ENCODE measurements around the gene EPHA4. TPM values are rescaled to one million over a fixed set of nuclear protein-coding genes. Genes with fewer than 3 reads are reported as not detected.

EPHA4 gene
- total and polyA plus RNA-seq, 12 donors, result 3.4 to 51.3 (median 18.6) TPM

DNA sequence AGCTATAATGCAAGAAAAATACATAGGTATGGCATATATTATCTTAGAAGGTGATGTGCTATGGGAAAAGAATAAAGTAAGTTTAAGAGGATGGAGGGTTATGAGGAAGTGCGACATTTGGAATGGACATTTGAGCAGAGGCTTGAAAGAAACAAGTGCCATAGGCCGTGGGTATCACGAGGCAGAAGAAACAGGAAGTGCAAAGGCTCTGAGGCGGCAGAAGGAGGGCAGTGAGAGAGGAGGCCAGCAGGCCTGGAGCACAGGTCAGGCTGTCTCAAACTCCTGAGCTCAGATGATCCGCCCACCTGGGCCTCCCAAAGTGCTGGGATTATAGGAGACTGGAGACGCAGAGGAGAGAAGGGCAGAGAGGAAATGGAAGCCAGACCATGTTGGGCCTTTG is 40.7 kb upstream of the EPHA4 start:
- no peaks in the 10 kb centered on the region for H3K9me3 ChIP-seq
- no peaks in the 10 kb centered on the region for H3K36me3 ChIP-seq
- TF ChIP-seq, protein P1, sequence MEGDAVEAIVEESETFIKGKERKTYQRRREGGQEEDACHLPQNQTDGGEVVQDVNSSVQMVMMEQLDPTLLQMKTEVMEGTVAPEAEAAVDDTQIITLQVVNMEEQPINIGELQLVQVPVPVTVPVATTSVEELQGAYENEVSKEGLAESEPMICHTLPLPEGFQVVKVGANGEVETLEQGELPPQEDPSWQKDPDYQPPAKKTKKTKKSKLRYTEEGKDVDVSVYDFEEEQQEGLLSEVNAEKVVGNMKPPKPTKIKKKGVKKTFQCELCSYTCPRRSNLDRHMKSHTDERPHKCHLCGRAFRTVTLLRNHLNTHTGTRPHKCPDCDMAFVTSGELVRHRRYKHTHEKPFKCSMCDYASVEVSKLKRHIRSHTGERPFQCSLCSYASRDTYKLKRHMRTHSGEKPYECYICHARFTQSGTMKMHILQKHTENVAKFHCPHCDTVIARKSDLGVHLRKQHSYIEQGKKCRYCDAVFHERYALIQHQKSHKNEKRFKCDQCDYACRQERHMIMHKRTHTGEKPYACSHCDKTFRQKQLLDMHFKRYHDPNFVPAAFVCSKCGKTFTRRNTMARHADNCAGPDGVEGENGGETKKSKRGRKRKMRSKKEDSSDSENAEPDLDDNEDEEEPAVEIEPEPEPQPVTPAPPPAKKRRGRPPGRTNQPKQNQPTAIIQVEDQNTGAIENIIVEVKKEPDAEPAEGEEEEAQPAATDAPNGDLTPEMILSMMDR (IDR thresholded peaks at IDR 0.05), result no peak
- no peak for DNase-seq
- WGBS, 2 donors, result 91 to 95% methylated on average over 6 of the region's 6 CpGs
- no peaks in the 10 kb centered on the region for H3K4me1 ChIP-seq
- peaks cover 0 to 17% (median 0%) of the 10 kb centered on the region in 7 donors for H3K27me3 ChIP-seq
- no peak overlapping the region for H3K4me3 ChIP-seq
- H3K27ac ChIP-seq, result no peak overlapping the region
- ATAC-seq, result no peak
- intact Hi-C loops (cut with DNase I), result no loop called here

DNA sequence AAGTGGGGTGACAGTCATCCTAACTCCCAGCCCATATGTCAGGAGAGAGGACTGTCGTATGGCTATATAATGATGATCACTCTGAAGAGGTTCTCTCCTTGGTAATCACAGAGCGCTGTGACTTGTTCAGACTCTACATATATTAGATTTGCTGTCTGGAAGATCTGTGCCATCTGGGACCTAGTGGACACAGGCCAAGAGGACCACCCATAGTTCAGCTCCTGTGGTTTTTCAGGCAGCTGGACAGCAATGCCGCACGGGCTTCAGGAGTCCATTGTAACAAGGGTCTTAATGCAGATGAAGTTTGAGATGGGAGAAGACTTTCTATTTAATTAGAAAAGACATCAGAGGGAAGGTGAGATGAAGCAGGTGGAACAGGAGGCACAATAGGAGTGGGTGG is 40.1 kb upstream of the EPHA4 start:
- TF ChIP-seq, protein P1 (IDR thresholded peaks at IDR 0.05), result no peak
- no peak for ATAC-seq
- peaks cover 0 to 17% (median 0%) of the 10 kb centered on the region in 7 donors for H3K27me3 ChIP-seq
- intact Hi-C loops (cut with DNase I), result no loop called here
- H3K4me1 ChIP-seq, result no peaks in the 10 kb centered on the region
- H3K4me3 ChIP-seq, result no peak overlapping the region
- H3K27ac ChIP-seq, result no peak overlapping the region
- 59 to 70% methylated on average over 4 of the region's 4 CpGs for WGBS, 2 donors
- no peaks in the 10 kb centered on the region for H3K36me3 ChIP-seq
- H3K9me3 ChIP-seq, result no peaks in the 10 kb centered on the region
- DNase-seq, result no peak

DNA sequence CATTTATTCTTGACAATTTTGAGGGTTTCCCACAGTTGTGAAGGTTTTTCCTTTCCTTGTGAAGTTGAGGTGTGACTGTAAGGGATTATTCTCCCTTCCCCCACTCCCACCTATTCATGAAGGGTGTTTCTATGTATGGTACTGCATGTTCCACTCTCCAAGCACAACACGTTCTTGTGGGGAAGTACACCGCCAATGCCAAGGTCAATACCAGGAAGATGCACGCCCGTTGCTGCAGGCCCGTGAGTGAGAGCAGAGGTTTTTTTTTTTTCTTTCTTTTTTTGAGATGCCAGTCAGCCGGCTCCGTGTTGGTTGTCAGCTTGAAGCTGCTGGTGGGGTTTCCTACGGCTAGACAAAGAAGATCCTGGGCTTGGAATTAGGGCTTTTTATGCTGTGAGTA is 38.6 kb upstream of the EPHA4 start:
- H3K27me3 ChIP-seq, result peaks cover 0 to 25% (median 0%) of the 10 kb centered on the region in 7 donors
- peak in 2 of 8 donors; percentile 63 to 92 for ATAC-seq
- no peak for DNase-seq
- H3K27ac ChIP-seq, result no peak overlapping the region
- H3K36me3 ChIP-seq, result no peaks in the 10 kb centered on the region
- H3K9me3 ChIP-seq, result no peaks in the 10 kb centered on the region
- no peak overlapping the region for H3K4me3 ChIP-seq
- TF ChIP-seq, protein P1 (IDR thresholded peaks at IDR 0.05), result no peak
- WGBS, 2 donors, result 50 to 69% methylated on average over 8 of the region's 8 CpGs
- intact Hi-C loops (cut with DNase I), result no loop called here
- H3K4me1 ChIP-seq, result no peaks in the 10 kb centered on the region

DNA sequence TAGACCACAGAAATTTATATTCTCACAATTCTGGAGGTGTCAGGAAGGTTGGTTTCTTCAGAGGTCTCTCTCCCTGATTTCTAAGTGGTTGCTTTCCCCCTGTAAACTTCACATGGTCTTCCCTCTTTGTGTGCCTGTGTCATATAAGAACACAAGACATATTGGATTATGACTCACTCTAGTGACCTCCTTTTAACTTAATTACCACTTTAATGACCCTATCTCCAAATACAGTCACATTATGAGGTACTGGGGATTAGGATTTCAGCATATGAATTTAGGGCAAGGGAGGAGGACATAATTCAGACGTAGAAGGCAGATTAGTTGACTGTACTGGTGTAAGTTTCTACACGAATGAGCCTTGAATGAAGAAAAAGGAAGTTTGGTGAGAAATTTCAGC is 38.2 kb upstream of the EPHA4 start:
- no peak overlapping the region for H3K27ac ChIP-seq
- 60 to 74% methylated on average over 2 of the region's 2 CpGs for WGBS, 2 donors
- peaks cover 0 to 27% (median 0%) of the 10 kb centered on the region in 7 donors for H3K27me3 ChIP-seq
- DNase-seq (no peak), ATAC-seq (no peak)
- no peak overlapping the region for H3K4me3 ChIP-seq
- H3K9me3 ChIP-seq, result no peaks in the 10 kb centered on the region
- no peaks in the 10 kb centered on the region for H3K36me3 ChIP-seq
- intact Hi-C loops (cut with DNase I), result no loop called here
- TF ChIP-seq, protein P1 (IDR thresholded peaks at IDR 0.05), result no peak
- H3K4me1 ChIP-seq, result no peaks in the 10 kb centered on the region
